HepG2 (cell line): ENCODE data around the gene MOB4. TPM values are rescaled to one million over a fixed set of nuclear protein-coding genes. Genes with fewer than 3 reads are reported as not detected.

Experiments
- ARNT ChIP-seq: fragments of 450-650 bp; IDR thresholded peaks from 2 replicates; pipeline ENCODE4 v1.6.1; 2017
- ELF1 ChIP-seq: sonication (generic); formaldehyde crosslinking; IDR thresholded peaks from 2 replicates; pipeline ENCODE4 v1.4.0; 2020; ENCODE audit warnings: missing genetic modification reagents
- ELF3 ChIP-seq: IDR thresholded peaks from 2 replicates; pipeline ENCODE4 v1.6.1; 2016; ENCODE audit warnings: missing genetic modification reagents, missing compliant biosample characterization
- GATA4 ChIP-seq: sonication (generic); IDR thresholded peaks from 2 replicates; pipeline ENCODE4 v1.6.1; 2016; ENCODE audit warnings: antibody characterized with exemption, low read depth, borderline replicate concordance
- HMG20A ChIP-seq: IDR thresholded peaks from 2 replicates; pipeline ENCODE4 v1.6.1; 2016; ENCODE audit warnings: borderline replicate concordance
- ISX ChIP-seq: sonication (generic); formaldehyde crosslinking; conservative IDR thresholded peaks from 2 replicates; pipeline ENCODE4 v1.5.0; 2020; ENCODE audit warnings: missing genetic modification reagents
- KDM5A ChIP-seq: fragments of 200-600 bp; sonication (generic); IDR thresholded peaks from 2 replicates; pipeline ENCODE4 v1.7.0; 2018; ENCODE audit warnings: antibody characterized with exemption, mild to moderate bottlenecking, low read length, borderline replicate concordance
- MAFF ChIP-seq: IDR thresholded peaks from 2 replicates; pipeline ENCODE4 v1.6.1; 2011; ENCODE audit warnings: low read depth, low read length, improper control_type of control experiment
- MLX ChIP-seq: IDR thresholded peaks from 2 replicates; pipeline ENCODE4 v1.6.1; 2016
- NR3C1 ChIP-seq: sonication (generic); formaldehyde crosslinking; IDR thresholded peaks from 2 replicates; pipeline ENCODE4 v1.4.0; 2020; ENCODE audit warnings: missing genetic modification reagents
- PCBP1 ChIP-seq: fragments of 200-400 bp; formaldehyde crosslinking; IDR thresholded peaks from 2 replicates; pipeline ENCODE4 v1.6.1; 2017; ENCODE audit warnings: mild to moderate bottlenecking, low read depth, low read length, borderline replicate concordance
- SNRNP70 ChIP-seq: fragments of 200-400 bp; formaldehyde crosslinking; IDR thresholded peaks from 2 replicates; pipeline ENCODE4 v1.6.1; 2017; ENCODE audit warnings: mild to moderate bottlenecking, low read depth, low read length, moderate library complexity
- TBX2 ChIP-seq: sonication (generic); formaldehyde crosslinking; IDR thresholded peaks from 2 replicates; pipeline ENCODE4 v1.5.0; 2020; ENCODE audit warnings: missing genetic modification reagents, mild to moderate bottlenecking, borderline replicate concordance
- TEAD3 ChIP-seq: optimal IDR thresholded peaks from 2 replicates; pipeline ENCODE3; 2016; ENCODE audit warnings: borderline replicate concordance
- THAP9 ChIP-seq: sonication (generic); formaldehyde crosslinking; IDR thresholded peaks from 2 replicates; pipeline ENCODE4; 2020; ENCODE audit warnings: missing genetic modification reagents, mild to moderate bottlenecking, borderline replicate concordance
- ZBTB1 ChIP-seq: sonication (generic); formaldehyde crosslinking; IDR thresholded peaks from 2 replicates; pipeline ENCODE4 v1.4.0; 2020; ENCODE audit warnings: missing genetic modification reagents, borderline replicate concordance
- ZFP36L2 ChIP-seq: sonication (generic); formaldehyde crosslinking; IDR thresholded peaks from 2 replicates; pipeline ENCODE4 v1.4.0; 2020; ENCODE audit warnings: missing genetic modification reagents
- ZNF235 ChIP-seq: sonication (generic); formaldehyde crosslinking; IDR thresholded peaks from 2 replicates; pipeline ENCODE4 v1.8.1; 2023; ENCODE audit warnings: mild to moderate bottlenecking, missing genetic modification reagents, borderline replicate concordance
- ZNF740 ChIP-seq: sonication (generic); formaldehyde crosslinking; IDR thresholded peaks from 2 replicates; pipeline ENCODE4 v1.4.0; 2020; ENCODE audit warnings: missing genetic modification reagents
- ZNF83 ChIP-seq: sonication (generic); formaldehyde crosslinking; IDR thresholded peaks from 2 replicates; pipeline ENCODE4 v1.4.0; 2020; ENCODE audit warnings: missing genetic modification reagents, mild to moderate bottlenecking, borderline replicate concordance
- ZSCAN12 ChIP-seq: sonication (generic); formaldehyde crosslinking; IDR thresholded peaks from 2 replicates; pipeline ENCODE4 v1.9.0; 2021; ENCODE audit warnings: mild to moderate bottlenecking, missing genetic modification reagents
- ZSCAN21 ChIP-seq: sonication (generic); formaldehyde crosslinking; IDR thresholded peaks from 2 replicates; pipeline ENCODE4 v1.8.0; 2022; ENCODE audit warnings: mild to moderate bottlenecking, missing genetic modification reagents, moderate library complexity, borderline replicate concordance
- polyA plus RNA-seq, 8 experiments: library from polyadenylated mRNA; depleted of rRNA in 3 of 8; stranded (reverse) in 7 of 8; unstranded in 1 of 8; fragments of >200 nt; fragmentation: Illumina TruSeq in 4 of 8; extraction: Trizol in 4 of 8; gene quantifications; 2 replicates each; pipeline versions ENCODE4 v1.2.1 to v1.2.3, GENCODE V29; 2011 to 2016; ENCODE audit warnings: low read depth in 4 of 8, missing spikeins in 1 of 8, mixed read lengths in 1 of 8; ENCODE audit not compliant: insufficient read depth in 1 of 8
- total RNA-seq, 5 experiments: library from RNA; depleted of rRNA; stranded (reverse); fragments of >200 nt; fragmentation: Illumina TruSeq; extraction: Trizol; gene quantifications; 2 replicates each; pipeline ENCODE4 v1.2.3, GENCODE V29; 2016; ENCODE audit warnings: low read depth in 1 of 5
- TF ChIP-seq, protein P1 (sequence below): sonication (generic); formaldehyde crosslinking; IDR thresholded peaks from 2 replicates; pipeline ENCODE4 v1.5.0; 2020; ENCODE audit warnings: missing genetic modification reagents
- TF ChIP-seq, protein P2 (sequence below): sonication (generic); formaldehyde crosslinking; IDR thresholded peaks from 2 replicates; pipeline ENCODE4 v1.4.0; 2020; ENCODE audit warnings: missing genetic modification reagents

The MOB4 gene
- total and polyA plus RNA-seq, 2 of the 13 experiments (the other 11 are each of a cell fraction or from before 2014, with no cell fraction given): 35.7 to 38.6 TPM

DNA sequence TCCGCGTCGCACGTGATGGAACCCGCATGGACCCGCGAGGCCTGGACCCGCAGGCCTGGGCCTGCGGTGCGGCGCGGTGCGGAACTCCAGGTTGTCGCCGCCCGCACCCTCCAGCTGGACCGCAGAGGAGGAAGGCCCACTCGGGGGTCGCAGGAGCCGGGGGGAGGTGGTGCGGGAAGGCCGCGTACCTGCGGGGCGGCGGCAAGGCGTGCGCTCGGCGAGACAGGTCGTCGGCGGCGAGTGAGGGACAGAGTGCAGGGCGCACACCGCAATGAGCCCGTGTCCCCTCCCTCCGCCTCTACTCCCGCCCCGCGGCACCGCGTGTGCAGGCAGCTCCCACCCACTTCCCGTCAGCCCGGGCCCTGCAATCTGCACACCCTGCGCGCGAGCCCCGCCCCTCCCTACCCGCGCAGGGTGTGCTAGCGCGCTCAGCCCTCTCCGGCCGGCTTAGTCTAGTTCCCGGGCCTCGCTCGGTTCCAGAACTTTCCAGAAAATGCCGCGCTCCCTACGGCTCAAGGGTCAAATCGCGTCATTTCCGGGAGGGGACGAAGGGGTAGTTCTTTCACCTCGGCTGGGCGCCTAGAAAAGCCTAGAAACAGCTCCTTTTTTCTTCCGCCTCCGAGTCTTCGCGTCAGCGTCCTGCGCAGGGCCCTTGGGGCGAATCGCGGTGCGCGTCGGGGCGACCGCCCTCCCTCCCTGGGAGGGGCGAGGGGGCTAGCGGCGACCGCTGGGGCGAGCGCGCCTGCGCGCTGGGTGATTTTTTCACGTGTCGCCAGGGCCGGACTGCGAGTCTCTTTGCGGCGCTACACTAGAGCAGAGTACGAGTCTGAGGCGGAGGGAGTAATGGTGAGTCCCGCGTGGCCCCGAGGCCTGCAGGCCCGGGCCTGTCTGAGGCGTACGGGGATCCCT is 16.0 kb upstream of the MOB4 start, which contains the start of the genes HSPD1 and HSPE1 (continued):
- TF ChIP-seq THAP9 (CRISPR knock-in tag) (peak; percentile 94), ZBTB1 (CRISPR knock-in tag) (peak; percentile 60; the same call in 1 of the 2 replicates), TBX2 (CRISPR knock-in tag) (peak; percentile 98), ARNT (peak; percentile 88; the same call in 1 of the 2 replicates), ZSCAN12 (CRISPR knock-in tag) (peak; percentile 44; the same call in 1 of the 2 replicates), NR3C1 (CRISPR knock-in tag) (0 out of 2 replicates have a peak, but pooled peaks have one; percentile 85), SNRNP70 (no peak), GATA4 (peak; percentile 49; the same call in 1 of the 2 replicates), HMG20A (CRISPR knock-in tag) (peak; percentile 48), ZFP36L2 (CRISPR knock-in tag) (no peak; the same call in none of the 2 replicates), MAFF (no peak), ELF3 (peak; percentile 95), ZNF235 (CRISPR knock-in tag) (peak; percentile 96), ISX (no peak), ZNF83 (peak; percentile 87; the same call in 1 of the 2 replicates), MLX (CRISPR knock-in tag) (peak; percentile 89), PCBP1 (peak; percentile 98), TEAD3 (CRISPR knock-in tag) (peak; percentile 79), ZNF740 (CRISPR knock-in tag) (peak; percentile 84; the same call in 1 of the 2 replicates), ZSCAN21 (CRISPR knock-in tag) (peak; percentile 97), ELF1 (CRISPR knock-in tag) (peak; percentile 96), KDM5A (no peak; the same call in 1 of the 2 replicates)
- TF ChIP-seq, protein P1, sequence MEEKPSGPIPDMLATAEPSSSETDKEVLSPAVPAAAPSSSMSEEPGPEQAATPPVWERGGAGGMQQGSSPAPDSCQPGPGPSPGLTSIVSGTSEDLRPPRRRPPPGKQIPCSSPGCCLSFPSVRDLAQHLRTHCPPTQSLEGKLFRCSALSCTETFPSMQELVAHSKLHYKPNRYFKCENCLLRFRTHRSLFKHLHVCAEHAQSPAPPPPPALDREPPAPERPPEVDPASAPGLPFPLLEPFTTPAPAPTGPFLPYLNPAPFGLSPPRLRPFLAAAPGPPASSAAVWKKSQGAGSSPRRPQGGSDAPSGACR (CRISPR knock-in tag): peak; percentile 63; the same call in 1 of the 2 replicates
- TF ChIP-seq, protein P2, sequence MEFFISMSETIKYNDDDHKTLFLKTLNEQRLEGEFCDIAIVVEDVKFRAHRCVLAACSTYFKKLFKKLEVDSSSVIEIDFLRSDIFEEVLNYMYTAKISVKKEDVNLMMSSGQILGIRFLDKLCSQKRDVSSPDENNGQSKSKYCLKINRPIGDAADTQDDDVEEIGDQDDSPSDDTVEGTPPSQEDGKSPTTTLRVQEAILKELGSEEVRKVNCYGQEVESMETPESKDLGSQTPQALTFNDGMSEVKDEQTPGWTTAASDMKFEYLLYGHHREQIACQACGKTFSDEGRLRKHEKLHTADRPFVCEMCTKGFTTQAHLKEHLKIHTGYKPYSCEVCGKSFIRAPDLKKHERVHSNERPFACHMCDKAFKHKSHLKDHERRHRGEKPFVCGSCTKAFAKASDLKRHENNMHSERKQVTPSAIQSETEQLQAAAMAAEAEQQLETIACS (CRISPR knock-in tag): peak; percentile 61
